ENCODE measurements around the gene CSKMT.
A peak's percentile ranks its signal among the peaks of the same experiment; 100 is the strongest.
"Not testable (repeated sequence)": the region's sequence is repeated elsewhere in the genome, so short reads cannot be mapped to it uniquely, and the experiment has no call there.

Gene CSKMT

DNA sequence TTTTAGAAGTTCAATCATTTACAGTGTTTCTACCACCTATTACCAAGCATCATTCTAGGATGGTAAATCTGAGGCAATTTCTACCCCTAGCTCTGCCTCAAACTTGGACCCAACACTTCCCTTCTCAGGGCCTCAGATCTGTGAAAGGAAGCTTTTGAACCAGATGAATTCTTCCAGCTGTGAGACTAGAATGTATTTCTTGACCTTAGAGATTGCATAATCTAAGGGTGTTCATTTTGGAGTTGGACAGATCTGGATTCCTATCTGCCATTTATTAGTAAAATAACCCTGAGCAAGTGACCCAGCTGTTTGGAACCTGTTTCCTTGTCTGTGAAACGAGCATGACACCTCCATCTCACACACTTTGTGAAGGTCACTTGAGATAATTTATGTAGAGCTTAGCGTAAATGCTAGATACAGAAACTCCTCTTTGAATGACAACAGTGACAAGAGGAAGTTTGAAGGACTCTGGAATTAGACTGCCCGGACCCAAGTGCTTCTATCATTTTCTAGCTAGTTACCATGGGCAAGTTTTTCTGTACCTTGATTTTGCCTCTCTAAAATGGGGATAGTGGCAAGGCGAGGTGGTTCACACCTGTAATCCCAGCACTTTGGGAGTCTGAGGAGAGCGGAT, 8.2 kb upstream of the CSKMT start:
- no peak for DNase-seq (ENCODE audit: low read depth)

GRCh38 chr11:62664405-62665074, 572 bp upstream of the CSKMT start:
- DNase-seq (ENCODE audit: low read depth): no peak

GRCh38 chr11:62665599-62666258, 617 bp downstream of the CSKMT start:
- peak; percentile 25 for DNase-seq (ENCODE audit: low read depth)

DNA sequence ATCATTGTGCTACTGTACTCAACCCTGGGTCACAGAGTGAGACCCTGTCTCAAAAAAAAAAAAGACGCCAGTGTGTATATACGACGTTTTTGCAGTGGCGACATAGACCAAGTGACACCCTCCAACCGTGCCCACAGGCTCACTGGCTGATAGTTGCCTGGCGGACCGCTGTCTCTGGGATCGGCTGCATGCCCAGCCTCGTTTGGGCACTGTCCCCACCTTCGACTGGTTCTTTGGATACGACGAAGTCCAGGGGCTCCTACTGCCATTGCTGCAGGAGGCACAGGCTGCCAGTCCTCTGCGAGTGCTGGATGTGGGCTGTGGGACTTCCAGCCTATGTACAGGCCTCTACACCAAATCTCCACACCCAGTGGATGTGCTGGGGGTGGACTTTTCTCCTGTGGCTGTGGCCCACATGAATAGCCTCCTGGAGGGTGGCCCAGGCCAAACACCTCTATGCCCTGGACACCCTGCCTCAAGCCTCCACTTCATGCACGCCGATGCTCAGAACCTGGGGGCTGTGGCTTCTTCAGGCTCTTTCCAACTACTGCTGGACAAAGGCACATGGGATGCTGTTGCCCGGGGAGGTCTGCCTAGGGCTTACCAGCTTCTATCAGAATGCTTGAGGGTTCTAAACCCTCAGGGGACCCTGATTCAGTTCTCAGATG, 1.3 kb downstream of the CSKMT start:
- DNase-seq (ENCODE audit: low read depth): no peak

GRCh38 chr11:62667460-62667859, 2.3 kb downstream of the CSKMT start:
- DNase-seq (ENCODE audit: low read depth): no peak

DNA sequence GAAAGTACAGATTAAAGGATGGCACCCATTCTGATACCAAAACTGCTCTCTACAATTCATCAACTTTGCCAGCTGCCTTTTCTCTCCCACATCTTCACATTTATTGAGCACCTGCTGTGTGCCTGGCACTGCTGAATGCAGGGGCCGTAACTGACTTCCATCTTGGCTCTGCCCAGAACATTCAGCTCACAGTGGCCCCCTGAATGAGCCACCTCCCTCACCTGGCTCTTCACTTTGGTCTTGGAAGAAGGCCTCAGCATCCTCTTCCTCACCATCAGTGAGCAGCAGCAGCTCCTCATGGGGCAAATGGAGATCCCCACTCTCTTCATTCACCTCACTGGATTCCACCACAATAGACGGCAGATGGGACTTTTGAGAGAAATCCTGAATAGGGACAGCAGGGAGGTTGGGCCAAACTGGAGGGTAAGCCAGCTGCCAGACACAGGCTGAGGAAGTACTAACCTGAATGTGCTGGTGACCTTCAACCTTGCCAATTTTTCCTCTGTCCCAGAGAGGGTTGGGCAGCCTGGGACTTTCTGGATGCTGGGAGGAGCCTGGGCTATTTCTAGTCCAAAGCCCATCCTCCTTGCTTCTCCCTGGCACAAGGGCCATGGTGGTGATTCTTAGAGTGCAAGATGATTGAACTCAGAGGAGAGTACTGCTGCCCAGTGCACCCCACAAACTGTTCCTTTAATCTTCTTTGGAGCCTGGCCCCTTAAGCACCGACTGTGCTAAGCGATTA, 4.5 kb downstream of the CSKMT start:
- DNase-seq (ENCODE audit: low read depth): no peak

GRCh38 chr11:62671236-62671607, 6.1 kb downstream of the CSKMT start:
- no peak for DNase-seq (ENCODE audit: low read depth)

GRCh38 chr11:62671608-62672389, 6.7 kb downstream of the CSKMT start, which contains the start of the genes LBHD1 and UQCC3:
Gene LBHD1 (minus strand): TSS chr11:62672267. CDS start chr11:62670031, 2,236 bp downstream.
Gene UQCC3 (plus strand): TSS chr11:62671673. CDS start chr11:62671746, 73 bp downstream.
- DNase-seq (ENCODE audit: low read depth): peak; percentile 50

DNA sequence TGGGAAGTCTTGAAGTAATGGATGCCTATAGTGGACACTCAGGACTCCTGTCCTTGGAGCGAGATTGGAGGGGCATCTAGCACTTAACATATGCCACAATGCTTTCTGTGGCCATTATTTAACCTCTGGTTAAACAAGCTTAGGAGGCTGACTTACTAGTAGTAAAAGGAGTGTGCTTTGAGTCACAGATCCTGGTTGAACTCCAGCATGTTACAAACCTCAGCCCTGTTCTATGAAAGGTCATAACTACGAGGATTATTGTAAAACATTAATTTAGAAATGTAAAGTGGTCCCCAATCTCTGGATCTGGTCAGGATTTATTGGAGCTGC, 8.0 kb downstream of the CSKMT start:
- no peak for DNase-seq (ENCODE audit: low read depth)

DNA sequence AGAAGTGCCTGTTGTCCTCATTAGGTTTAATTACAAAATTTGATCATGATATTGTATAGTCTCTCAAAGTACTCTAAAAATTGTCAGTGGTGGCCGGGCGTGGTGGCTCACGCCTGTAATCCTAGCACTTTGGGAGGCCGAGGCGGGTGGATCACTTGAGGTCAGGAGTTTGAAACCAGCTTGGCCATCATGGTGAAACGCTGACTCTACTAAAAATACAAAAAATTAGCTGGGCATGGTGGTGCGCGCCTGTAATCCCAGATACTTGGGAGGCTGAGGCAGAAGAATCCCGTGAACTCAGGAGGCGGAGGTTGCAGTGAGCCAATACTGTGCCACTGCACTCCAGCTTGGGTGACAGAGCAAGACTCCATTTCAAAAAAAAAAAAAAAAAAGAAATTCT, 10.3 kb downstream of the CSKMT start:
- DNase-seq (ENCODE audit: low read depth): not testable (repeated sequence)

- DNase-seq (ENCODE audit: low read depth): no peak
Measured at GRCh38 chr11:62676698-62677097, 11.6 kb downstream of the CSKMT start.

DNA sequence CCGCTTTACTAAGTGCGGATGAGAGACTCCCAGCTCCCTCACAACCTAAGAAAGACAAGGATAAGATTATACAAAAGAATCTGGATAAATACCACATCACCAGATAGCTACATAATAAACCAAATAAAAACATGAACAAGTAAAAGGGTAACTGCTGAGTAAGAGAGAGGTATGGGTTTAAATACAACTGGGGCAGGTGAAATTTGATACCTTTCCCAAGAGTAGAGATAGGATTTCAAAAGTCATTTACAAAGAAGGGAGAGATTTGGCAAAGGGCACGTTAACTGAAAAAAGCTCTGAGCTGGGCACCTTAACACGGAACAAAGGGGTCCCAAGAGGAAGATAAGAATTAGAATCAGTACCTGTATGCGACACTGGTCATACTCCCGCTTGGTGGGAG, 12.0 kb downstream of the CSKMT start:
- DNase-seq (ENCODE audit: low read depth): no peak

GRCh38 chr11:62677714-62678113, 12.6 kb downstream of the CSKMT start:
- DNase-seq (ENCODE audit: low read depth): no peak

GRCh38 chr11:62678433-62678769, 13.3 kb downstream of the CSKMT start:
- no peak for DNase-seq (ENCODE audit: low read depth)

DNA sequence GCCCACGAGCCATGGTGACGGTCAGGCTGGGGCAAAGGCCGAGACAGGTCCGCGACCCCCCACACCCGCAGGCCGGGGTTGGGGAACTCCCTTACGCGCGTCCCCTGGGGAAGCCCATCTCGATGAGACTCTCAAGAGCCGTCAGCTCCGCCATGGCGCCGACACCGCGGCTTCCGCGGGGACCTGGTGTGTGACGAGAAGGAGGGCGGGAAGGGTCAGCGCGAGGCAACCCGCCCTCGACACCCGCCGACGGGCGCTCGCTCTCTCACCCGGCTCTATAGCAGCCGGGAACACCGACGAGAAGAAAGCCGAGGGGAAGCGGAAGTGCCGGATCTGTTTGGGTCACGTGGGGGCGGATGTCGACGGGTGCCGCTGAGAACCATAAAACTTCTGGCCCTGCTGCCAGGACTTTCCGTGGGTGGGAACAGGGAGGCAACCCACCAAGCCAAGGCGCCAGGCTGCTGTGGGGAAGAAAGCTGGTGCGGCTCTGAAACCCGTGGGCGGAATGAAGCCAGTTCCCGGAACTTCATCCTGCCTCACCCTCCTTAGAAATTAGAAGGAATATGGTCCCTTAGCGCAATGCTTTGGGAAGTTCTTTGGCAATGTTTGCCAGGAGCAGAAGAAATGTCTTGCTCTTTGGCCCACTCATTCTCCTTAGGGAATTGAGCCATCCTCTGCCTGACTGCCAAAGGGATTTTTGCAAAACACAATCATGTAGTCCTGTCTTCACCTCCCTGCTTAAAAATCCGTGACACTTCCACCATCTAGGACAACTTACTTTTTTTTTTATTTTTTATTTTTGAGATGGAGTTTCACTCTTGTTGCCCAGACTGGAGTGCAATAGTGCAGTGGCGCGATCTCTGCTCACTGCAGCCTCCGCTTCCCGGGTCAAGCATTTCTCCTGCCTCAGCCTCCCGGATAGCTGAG, 13.9 kb downstream of the CSKMT start, which contains the start of gene UBXN1:
Gene UBXN1 (minus strand): TSS at position 304 of the 927 bp plus-strand sequence. CDS start 150 bp downstream, at position 154.
- peak; percentile 72 for DNase-seq (ENCODE audit: low read depth)

DNA sequence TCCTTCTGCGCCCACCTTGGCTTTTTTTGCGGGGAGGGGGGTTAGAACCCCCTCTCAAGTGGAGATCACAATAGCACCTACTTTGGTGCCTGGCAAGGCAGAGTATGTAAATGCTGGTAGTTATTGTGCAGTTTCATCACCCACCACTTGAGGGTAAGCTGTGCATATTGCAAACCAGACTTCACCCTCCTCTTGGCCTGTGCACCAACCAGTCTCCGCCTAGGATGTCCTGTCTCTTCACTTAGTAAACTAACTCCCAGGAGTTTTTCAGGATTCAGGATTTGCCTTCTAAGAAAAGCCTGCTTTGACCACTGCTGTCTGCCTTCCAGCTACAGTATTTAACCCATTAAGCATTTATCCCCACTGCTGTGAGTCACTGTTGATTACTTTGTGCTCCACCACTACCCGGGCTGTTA, 15.7 kb downstream of the CSKMT start:
- DNase-seq (ENCODE audit: low read depth): no peak

- DNase-seq (ENCODE audit: low read depth): no peak
Measured at GRCh38 chr11:62682518-62682917, 17.4 kb downstream of the CSKMT start.

- DNase-seq (ENCODE audit: low read depth): no peak
Measured at GRCh38 chr11:62687508-62688396, 22.6 kb downstream of the CSKMT start.

GRCh38 chr11:62688491-62688890, 23.4 kb downstream of the CSKMT start:
- DNase-seq (ENCODE audit: low read depth): no peak

Measured in activated T-helper 1 cell treated with Interleukin-2 at 50 U/mL for 16 hours (primary cell).